A673 (cell line): ENCODE results near the gene OVCH1. TPM values are rescaled to one million over a fixed set of nuclear protein-coding genes. Genes with fewer than 3 reads are reported as not detected.
A peak's percentile ranks its signal among the peaks of the same experiment; 100 is the strongest.
"Not testable (repeated sequence)": the region's sequence is repeated elsewhere in the genome, so short reads cannot be mapped to it uniquely, and the experiment has no call there.

ENCODE experiments used
- BruUV-seq: library from RNA; stranded (reverse); fragments of 400-500 nt; replicated peaks from 2 replicates; lab custom pipeline; 2021; lab: Mats Ljungman, UMichigan
- CTCF ChIA-PET: fragments of 300-600 bp; sonication (Branson Sonifier 250); formaldehyde crosslinking; loops from one replicate; lab custom pipeline; 2022; ENCODE audit warnings: antibody characterized with exemption; lab: Charles Lee
- POLR2A ChIA-PET: fragments of 300-600 bp; sonication (Branson Sonifier 250); formaldehyde crosslinking; loops from one replicate; lab custom pipeline; 2022; ENCODE audit warnings: antibody characterized with exemption; ENCODE audit not compliant: low non-redundant PET; lab: Charles Lee
- DNase-seq: peaks from one replicate; pipeline ENCODE4 v3.0.0-alpha.2; 2015; ENCODE audit warnings: low spot score
- H3K27ac ChIP-seq: fragments of 200-600 bp; sonication (generic); 2 replicates; pipeline ENCODE4 v1.5.1; 2016; ENCODE audit warnings: mixed run types, low read depth, mild to moderate bottlenecking, mixed read lengths, antibody characterized with exemption, low read length; ENCODE audit not compliant: poor library complexity, severe bottlenecking
- H3K27me3 ChIP-seq: fragments of 200-600 bp; sonication (generic); replicated peaks from 2 replicates; pipeline ENCODE4 v1.6.1; 2017; ENCODE audit warnings: mixed run types, low read depth, mild to moderate bottlenecking, mixed read lengths, antibody characterized with exemption, low read length; ENCODE audit not compliant: insufficient read depth, poor library complexity
- H3K36me3 ChIP-seq: fragments of 200-600 bp; sonication (generic); 2 replicates; pipeline ENCODE4 v1.6.1; 2016; ENCODE audit warnings: mixed run types, mild to moderate bottlenecking, mixed read lengths, antibody characterized with exemption, low read length; ENCODE audit not compliant: insufficient read depth, poor library complexity, severe bottlenecking
- H3K4me1 ChIP-seq: fragments of 200-600 bp; sonication (generic); 2 replicates; pipeline ENCODE4 v1.6.1; 2017; ENCODE audit warnings: mixed run types, mild to moderate bottlenecking, mixed read lengths, antibody characterized with exemption, low read length; ENCODE audit not compliant: insufficient read depth, poor library complexity, severe bottlenecking
- H3K4me3 ChIP-seq: fragments of 200-600 bp; sonication (generic); 2 replicates; pipeline ENCODE4 v1.5.1; 2016; ENCODE audit warnings: low read depth, mixed run types, mild to moderate bottlenecking, mixed read lengths, low read length; ENCODE audit not compliant: poor library complexity, severe bottlenecking
- H3K9me3 ChIP-seq: fragments of 200-600 bp; sonication (generic); 2 replicates; pipeline ENCODE4 v1.6.1; 2016; ENCODE audit warnings: mixed run types, low read depth, mild to moderate bottlenecking, mixed read lengths, antibody characterized with exemption, low read length; ENCODE audit not compliant: poor library complexity, severe bottlenecking
- CTCF ChIP-seq: fragments of 300-800, 200-600 bp; sonication (generic); conservative IDR thresholded peaks from 2 replicates; pipeline ENCODE4 v1.5.1; 2017; ENCODE audit warnings: low read depth, mild to moderate bottlenecking, antibody characterized with exemption, low read length, moderate library complexity, mixed read lengths
- EZH2 ChIP-seq: fragments of 200-600 bp; sonication (generic); IDR thresholded peaks from 2 replicates; pipeline ENCODE4 v1.6.1; 2017; ENCODE audit warnings: borderline replicate concordance, low read depth, mild to moderate bottlenecking, mixed read lengths, antibody characterized with exemption, low read length; ENCODE audit not compliant: poor library complexity, severe bottlenecking
- intact Hi-C: fragments of 100-400 bp; cut with micrococcal nuclease; formaldehyde crosslinking; loops from one replicate; pipeline ENCODE4 v1.10.0; 2022; ENCODE audit not compliant: unreplicated experiment
- total RNA-seq: library from RNA; stranded (reverse); gene quantifications from 2 replicates; pipeline ENCODE4 v1.2.3, GENCODE V29; 2021

OVCH1 gene
- total RNA-seq, 1 experiment from 2014 or later = 0.09 TPM

- H3K9me3 ChIP-seq, BruUV-seq, H3K27me3 ChIP-seq, H3K36me3 ChIP-seq, POLR2A ChIA-PET, DNase-seq, CTCF ChIA-PET, H3K4me1 ChIP-seq, intact Hi-C loops, H3K27ac ChIP-seq, H3K4me3 ChIP-seq: not testable (repeated sequence)
Measured at GRCh38 chr12:29385194-29385593, 112.3 kb downstream of the OVCH1 start.

GRCh38 chr12:29382251-29382650 lies 115.2 kb downstream of the OVCH1 start:
- Histone ChIP-seq H3K9me3 (no peaks in the 10 kb centered on the region), H3K4me3 (no peak overlapping the region), H3K4me1 (peaks cover 9% of the 10 kb centered on the region), H3K36me3 (no peaks in the 10 kb centered on the region), H3K27me3 (no peaks in the 10 kb centered on the region), H3K27ac (no peak overlapping the region)
- TF ChIP-seq CTCF (no peak), EZH2 (no peak)
- intact Hi-C loops = no loop called here
- CTCF ChIA-PET = no interaction called here
- DNase-seq = no peak
- POLR2A ChIA-PET = no interaction called here
- BruUV-seq = no TSS peak

- no peaks in the 10 kb centered on the region for H3K9me3 ChIP-seq
- ChIA-PET CTCF (no interaction called here), POLR2A (no interaction called here)
- H3K4me3 ChIP-seq = peak within 1 kb of the TSS; percentile 90
- H3K27me3 ChIP-seq = no peaks in the 10 kb centered on the region
- TSS peak; percentile 58 for BruUV-seq
- H3K27ac ChIP-seq = peak within 1 kb of the TSS; percentile 93
- intact Hi-C loops = no loop called here
- H3K36me3 ChIP-seq = no peaks in the 10 kb centered on the region
- no peak for TF ChIP-seq CTCF
- no peak for TF ChIP-seq EZH2
- peak; percentile 99 for DNase-seq
- H3K4me1 ChIP-seq = peaks cover 9% of the 10 kb centered on the region
Measured at GRCh38 chr12:29380536-29381523, 116.7 kb downstream of the OVCH1 start, which contains the start of gene ERGIC2. Gene ERGIC2, minus strand, starts transcription at chr12:29381172. Its CDS starts 9,539 bp downstream, at chr12:29371633.

Other genes starting within 250 kb of the OVCH1 start
- 76.9 and 89.1 TPM in 2 replicates for gene ERGIC2, start 116.5 kb downstream of the OVCH1 start, total RNA-seq